GM19324 (cell line): Measurements from ENCODE around the gene GLDN.

Experiments used
- ATAC-seq: cut with Tn5 transposase; IDR thresholded peaks from one replicate; pipeline ENCODE4 v1.9.1; 2021; ENCODE audit warnings: mild to moderate bottlenecking, moderate library complexity; ENCODE audit not compliant: unreplicated experiment, low FRiP score

The GLDN gene

GRCh38 chr15:51341366-51342226 is at the start of gene GLDN:
GLDN (plus strand) TSS chr15:51341655; CDS start chr15:51341685, 30 bp downstream.
- no peak for ATAC-seq

GRCh38 chr15:51298620-51299019 is 42.8 kb upstream of the GLDN start:
- ATAC-seq, result no peak

GRCh38 chr15:51299187-51300015 is 42.1 kb upstream of the GLDN start:
- no peak for ATAC-seq

- no peak for ATAC-seq
These were observed 39.0 kb upstream of the GLDN start for GRCh38 chr15:51302480-51302879.

GRCh38 chr15:51303462-51303980 is 37.9 kb upstream of the GLDN start:
- peak; percentile 55 for ATAC-seq

- no peak for ATAC-seq
These were observed 34.1 kb upstream of the GLDN start for GRCh38 chr15:51307325-51307724.

GRCh38 chr15:51307811-51308210 is 33.6 kb upstream of the GLDN start:
- ATAC-seq, result no peak

GRCh38 chr15:51310064-51310463 is 31.4 kb upstream of the GLDN start:
- no peak for ATAC-seq

- no peak for ATAC-seq
These were observed 29.9 kb upstream of the GLDN start for GRCh38 chr15:51311510-51311909.

- ATAC-seq, result no peak
These were observed 29.0 kb upstream of the GLDN start for GRCh38 chr15:51312166-51313073.

- ATAC-seq, result no peak
These were observed 28.4 kb upstream of the GLDN start for GRCh38 chr15:51313074-51313393.

- ATAC-seq, result no peak
These were observed 27.7 kb upstream of the GLDN start for GRCh38 chr15:51313644-51314280.

- ATAC-seq, result no peak
These were observed 26.8 kb upstream of the GLDN start for GRCh38 chr15:51314391-51315337.

- ATAC-seq, result no peak
These were observed 25.7 kb upstream of the GLDN start for GRCh38 chr15:51315726-51316125.

- ATAC-seq, result no peak
These were observed 24.8 kb upstream of the GLDN start for GRCh38 chr15:51316636-51317035.

GRCh38 chr15:51318382-51319150 is 22.9 kb upstream of the GLDN start:
- no peak for ATAC-seq

- ATAC-seq, result no peak
These were observed 21.9 kb upstream of the GLDN start for GRCh38 chr15:51319539-51319938.

- no peak for ATAC-seq
These were observed 20.6 kb upstream of the GLDN start for GRCh38 chr15:51320843-51321242.
